KOPT-K1 (cell line): ENCODE data around the gene ATG7.
"Not testable (repeated sequence)": the region's sequence is repeated elsewhere in the genome, so short reads cannot be mapped to it uniquely, and the experiment has no call there.

Experiments
- H3K27ac ChIP-seq: fragments of 200-600 bp; sonication (generic); 2 replicates; pipeline ENCODE4 v1.5.1; 2016; ENCODE audit warnings: antibody characterized with exemption, mild to moderate bottlenecking, low read depth, low read length; ENCODE audit not compliant: poor library complexity, severe bottlenecking
- H3K36me3 ChIP-seq: fragments of 200-600 bp; sonication (generic); 2 replicates; pipeline ENCODE4 v1.5.1; 2017; ENCODE audit warnings: antibody characterized with exemption, mild to moderate bottlenecking, low read length, moderate library complexity; ENCODE audit not compliant: insufficient read depth
- H3K9me3 ChIP-seq: fragments of 200-600 bp; sonication (generic); 2 replicates; pipeline ENCODE4 v1.5.1; 2017; ENCODE audit warnings: antibody characterized with exemption, low read length, mild to moderate bottlenecking; ENCODE audit not compliant: insufficient read depth, poor library complexity, severe bottlenecking

The ATG7 gene

DNA sequence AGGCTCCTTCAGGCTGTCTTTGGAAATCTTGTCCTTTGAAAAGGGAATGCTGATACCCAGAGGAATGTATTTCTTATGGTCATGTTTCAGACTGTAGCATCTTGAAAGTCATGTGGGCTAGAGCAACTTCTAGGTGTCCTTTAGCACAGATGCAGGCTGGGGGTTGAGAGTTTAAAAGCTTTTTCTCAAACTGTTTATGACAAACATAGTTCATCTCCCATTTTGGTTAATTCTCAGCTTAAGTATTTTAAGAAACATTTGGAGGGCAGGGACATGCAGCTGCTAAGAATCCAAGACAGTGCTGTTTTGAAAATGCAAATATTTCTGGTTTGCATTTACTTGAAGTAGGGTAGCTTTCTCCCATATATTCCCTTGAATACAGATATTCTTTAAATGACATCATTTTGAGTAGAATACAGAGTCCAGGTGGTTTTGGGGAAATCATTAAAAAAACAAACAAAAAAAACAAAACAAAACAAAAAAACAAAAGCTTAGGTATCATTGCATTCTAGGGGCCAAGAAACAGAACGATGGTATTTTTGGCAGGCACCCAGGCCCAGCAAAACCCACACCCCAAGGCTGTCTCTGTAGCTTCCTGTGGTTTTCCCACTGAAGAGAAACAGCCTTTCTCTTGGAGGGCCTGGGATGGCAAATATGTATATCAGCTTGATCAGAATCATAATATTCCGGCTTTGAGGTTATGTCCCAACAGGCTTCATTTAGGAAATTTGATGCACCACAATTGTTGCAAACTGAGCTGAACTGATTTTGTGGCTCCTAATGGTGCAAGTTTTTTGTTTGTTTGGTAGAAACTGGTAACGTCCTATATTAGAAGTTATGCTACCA is 120.0 kb downstream of the ATG7 start:
- no peaks in the 10 kb centered on the region for H3K9me3 ChIP-seq
- no peak overlapping the region for H3K27ac ChIP-seq
- no peaks in the 10 kb centered on the region for H3K36me3 ChIP-seq

DNA sequence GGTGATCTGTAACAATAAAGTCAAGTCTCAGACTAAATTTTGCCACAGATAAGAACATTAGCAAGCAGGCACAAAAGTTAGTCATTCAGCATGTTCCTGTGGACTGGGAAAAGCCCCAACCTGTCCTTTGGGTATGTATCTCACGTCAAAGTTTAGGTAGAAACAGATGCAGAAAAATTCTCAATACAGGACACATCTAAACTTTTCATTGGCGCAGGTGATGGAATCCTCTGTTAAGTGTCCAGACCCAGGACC is 120.6 kb downstream of the ATG7 start:
- H3K9me3 ChIP-seq, result no peaks in the 10 kb centered on the region
- no peak overlapping the region for H3K27ac ChIP-seq
- H3K36me3 ChIP-seq, result no peaks in the 10 kb centered on the region

GRCh38 chr3:11393401-11393800 is 121.2 kb downstream of the ATG7 start:
- no peaks in the 10 kb centered on the region for H3K9me3 ChIP-seq

DNA sequence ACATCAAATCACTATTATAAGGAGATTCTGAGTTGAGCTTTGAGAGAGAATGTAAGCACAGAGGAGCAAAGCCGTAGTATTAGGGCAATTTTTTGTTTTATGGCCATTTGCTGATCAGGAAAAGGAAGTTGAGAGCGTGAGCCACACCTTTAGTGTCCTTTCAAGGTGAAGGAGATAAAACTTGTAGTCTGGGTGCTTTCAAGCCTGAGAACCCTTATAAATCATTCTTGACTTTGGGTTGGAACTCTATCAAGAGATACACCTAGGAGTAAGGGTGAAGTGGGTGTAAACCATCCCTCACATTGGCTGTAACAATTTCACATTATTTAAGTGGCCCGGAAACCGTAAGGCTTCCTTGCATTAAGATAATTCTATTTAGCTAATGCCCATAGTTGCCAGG is 122.2 kb downstream of the ATG7 start:
- Histone ChIP-seq H3K36me3 (no peaks in the 10 kb centered on the region), H3K9me3 (no peaks in the 10 kb centered on the region), H3K27ac (no peak overlapping the region)

More at GRCh38 chr3:11393401-11393800, 121.2 kb downstream of the ATG7 start:
- H3K36me3 ChIP-seq, result no peaks in the 10 kb centered on the region
- no peak overlapping the region for H3K27ac ChIP-seq

GRCh38 chr3:11400213-11400612 is 128.0 kb downstream of the ATG7 start:
- Histone ChIP-seq H3K9me3 (peaks cover 11% of the 10 kb centered on the region), H3K27ac (no peak overlapping the region), H3K36me3 (no peaks in the 10 kb centered on the region)

- H3K36me3 ChIP-seq, result peaks cover 4% of the 10 kb centered on the region; the same call in 1 of the 2 replicates
- H3K9me3 ChIP-seq, result peaks cover 23% of the 10 kb centered on the region
- no peak overlapping the region for H3K27ac ChIP-seq
Observed at GRCh38 chr3:11401434-11401833, 129.2 kb downstream of the ATG7 start.

DNA sequence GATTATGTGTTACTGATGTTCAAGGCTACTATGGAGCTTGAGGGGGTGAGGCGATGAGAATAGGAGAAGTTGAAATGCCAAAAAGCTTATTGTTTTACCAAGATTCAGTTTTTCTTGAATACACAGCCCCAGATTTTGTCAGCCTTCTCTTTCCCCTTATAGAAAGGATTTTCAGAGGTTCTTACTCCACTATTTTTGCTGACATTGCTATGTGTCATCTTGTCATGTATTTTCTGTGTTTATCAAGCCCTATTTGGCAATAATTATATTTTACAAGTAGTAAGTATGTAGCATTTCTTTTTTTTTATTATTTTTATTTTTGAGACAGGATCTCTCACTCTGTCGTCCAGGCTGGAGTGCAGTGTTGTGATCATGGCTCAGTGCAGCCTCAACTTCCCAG is 133.1 kb downstream of the ATG7 start:
- H3K36me3 ChIP-seq, result peaks cover 4% of the 10 kb centered on the region; the same call in 1 of the 2 replicates
- no peak overlapping the region for H3K27ac ChIP-seq
- peaks cover 52% of the 10 kb centered on the region for H3K9me3 ChIP-seq

GRCh38 chr3:11407644-11408043 is 135.4 kb downstream of the ATG7 start:
- no peak overlapping the region for H3K27ac ChIP-seq
- peaks cover 52% of the 10 kb centered on the region for H3K9me3 ChIP-seq
- peaks cover 4% of the 10 kb centered on the region; the same call in 1 of the 2 replicates for H3K36me3 ChIP-seq

DNA sequence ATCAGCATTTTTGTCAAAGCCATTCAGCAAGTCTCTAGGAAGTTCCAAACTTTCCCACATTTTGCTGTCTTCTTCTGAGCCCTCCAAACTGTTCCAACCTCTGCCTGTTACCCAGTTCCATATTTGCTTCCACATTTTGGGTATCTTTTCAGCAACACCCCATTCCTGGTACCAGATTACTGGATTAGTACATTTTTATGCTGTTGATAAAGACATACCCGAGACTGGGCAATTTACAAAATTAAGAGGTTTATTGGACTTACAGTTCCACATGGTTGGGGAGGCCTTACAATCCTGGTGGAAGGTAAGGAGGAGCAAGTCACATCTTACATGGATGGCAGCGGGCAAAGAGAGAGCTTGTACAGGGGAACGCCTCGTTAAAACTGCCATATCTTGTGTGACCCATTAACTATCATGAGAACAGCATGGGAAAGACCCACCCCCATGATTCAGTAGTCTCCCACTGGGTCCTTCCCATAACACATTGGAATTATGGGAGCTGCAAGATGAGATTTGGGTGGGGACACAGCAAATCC is 136.2 kb downstream of the ATG7 start:
- not testable (repeated sequence) for H3K36me3 ChIP-seq, H3K27ac ChIP-seq
- H3K9me3 ChIP-seq, result peaks cover 52% of the 10 kb centered on the region

DNA sequence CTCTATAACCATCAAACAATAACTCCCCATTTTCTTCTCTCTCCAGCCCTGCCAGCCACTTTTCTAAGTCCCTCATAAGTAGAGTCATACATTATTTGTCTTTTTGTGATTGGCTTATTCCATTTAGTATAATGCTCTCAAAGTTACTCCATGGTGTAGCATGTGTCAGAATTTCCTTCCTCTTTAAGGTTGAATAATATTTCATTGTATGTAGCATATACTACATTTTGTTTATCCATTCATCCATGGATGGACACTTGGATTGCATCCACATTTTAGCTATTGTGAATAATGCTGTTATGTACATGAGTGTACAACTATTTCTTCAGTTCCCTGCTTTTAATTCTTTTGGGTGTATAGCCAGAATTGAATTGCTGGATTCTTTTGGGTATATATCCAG is 138.4 kb downstream of the ATG7 start:
- Histone ChIP-seq H3K9me3 (peaks cover 55% of the 10 kb centered on the region), H3K27ac (no peak overlapping the region), H3K36me3 (peaks cover 4% of the 10 kb centered on the region; the same call in 1 of the 2 replicates)

GRCh38 chr3:11411956-11412355 is 139.8 kb downstream of the ATG7 start:
- H3K27ac ChIP-seq, result no peak overlapping the region
- H3K9me3 ChIP-seq, result peaks cover 41% of the 10 kb centered on the region
- no peaks in the 10 kb centered on the region; the same call in 1 of the 2 replicates for H3K36me3 ChIP-seq

DNA sequence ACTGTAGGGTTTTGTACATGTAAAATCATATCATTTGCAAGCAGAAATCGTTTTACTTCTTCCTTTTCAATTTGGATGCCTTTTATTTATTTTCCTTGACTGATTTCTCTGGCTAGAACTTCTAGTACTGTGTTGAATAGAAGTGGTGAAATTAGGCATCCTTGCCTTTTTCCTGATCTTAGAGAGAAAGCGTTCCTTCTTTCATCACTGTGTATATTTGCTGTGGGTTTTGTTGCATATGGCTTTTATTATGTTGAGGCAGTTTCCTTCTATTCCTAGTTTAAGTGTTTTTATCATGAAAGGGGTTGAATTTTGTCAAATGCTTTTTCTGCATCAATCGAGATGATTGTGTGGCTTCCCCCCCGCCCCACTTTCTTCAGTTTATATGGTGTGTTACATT is 140.9 kb downstream of the ATG7 start:
- peaks cover 30% of the 10 kb centered on the region for H3K9me3 ChIP-seq
- H3K36me3 ChIP-seq, result no peaks in the 10 kb centered on the region
- no peak overlapping the region for H3K27ac ChIP-seq

DNA sequence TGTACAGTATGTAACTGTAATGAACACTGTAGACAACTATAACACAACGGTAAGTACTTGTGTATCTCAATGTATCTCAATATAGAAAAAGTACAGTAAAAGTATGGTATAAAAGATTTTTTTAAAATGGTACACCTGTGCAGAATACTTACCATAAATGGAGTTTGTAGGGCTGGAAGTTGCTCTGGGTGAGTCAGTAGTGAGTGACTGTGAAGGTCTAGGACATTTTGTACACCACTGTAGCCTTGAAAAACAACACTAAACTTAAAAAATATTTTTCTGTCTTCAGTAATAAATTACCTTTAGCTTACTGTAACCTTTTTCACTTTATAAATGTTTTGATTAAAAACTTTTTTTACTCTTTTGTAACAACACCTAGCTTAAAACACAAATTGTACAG is 142.9 kb downstream of the ATG7 start:
- no peak overlapping the region for H3K27ac ChIP-seq
- peaks cover 18% of the 10 kb centered on the region for H3K9me3 ChIP-seq
- no peaks in the 10 kb centered on the region for H3K36me3 ChIP-seq

DNA sequence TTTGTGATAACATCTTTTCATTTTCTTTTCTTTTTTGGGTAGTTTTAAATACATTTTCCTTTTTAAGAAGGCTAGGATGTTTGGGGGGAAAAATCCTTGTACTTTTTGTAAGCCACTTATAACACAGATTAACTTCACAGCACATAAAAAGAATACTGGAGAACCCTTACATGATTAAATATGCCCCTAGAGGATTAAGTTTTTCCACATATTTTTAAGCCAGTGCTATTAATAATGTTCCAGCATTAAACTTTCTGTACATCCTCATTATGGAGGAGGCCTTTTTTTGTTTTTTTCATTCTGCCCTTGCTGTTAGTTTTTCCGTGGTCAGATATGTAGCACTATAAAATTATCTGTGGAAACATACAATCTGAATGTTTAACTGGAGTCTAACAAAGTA is 147.9 kb downstream of the ATG7 start:
- Histone ChIP-seq H3K9me3 (peaks cover under 1% of the 10 kb centered on the region), H3K36me3 (no peaks in the 10 kb centered on the region), H3K27ac (no peak overlapping the region)

- no peak overlapping the region for H3K27ac ChIP-seq
- no peaks in the 10 kb centered on the region for H3K36me3 ChIP-seq
- peaks cover 6% of the 10 kb centered on the region for H3K9me3 ChIP-seq
Observed at GRCh38 chr3:11422291-11422690, 150.1 kb downstream of the ATG7 start.

- H3K27ac ChIP-seq, result no peak overlapping the region
- H3K9me3 ChIP-seq, result peaks cover 6% of the 10 kb centered on the region
- no peaks in the 10 kb centered on the region for H3K36me3 ChIP-seq
Observed at GRCh38 chr3:11423868-11424267, 151.7 kb downstream of the ATG7 start.
